Globus pallidus (tissue), 1 donor: ENCODE results near the gene PLEKHH2.
"Not testable (repeated sequence)": the region's sequence is repeated elsewhere in the genome, so short reads cannot be mapped to it uniquely, and the experiment has no call there.

Experiments used
- DNase-seq: peaks from one replicate; pipeline ENCODE4 v3.0.0-alpha.2; 2015; ENCODE audit warnings: low spot score

PLEKHH2 gene

GRCh38 chr2:43637030-43637803 lies at the start of gene PLEKHH2:
Gene PLEKHH2, plus strand, starts transcription at chr2:43637260. Its CDS starts 7,414 bp downstream, at chr2:43644674.
- DNase-seq = peak; percentile 80

DNA sequence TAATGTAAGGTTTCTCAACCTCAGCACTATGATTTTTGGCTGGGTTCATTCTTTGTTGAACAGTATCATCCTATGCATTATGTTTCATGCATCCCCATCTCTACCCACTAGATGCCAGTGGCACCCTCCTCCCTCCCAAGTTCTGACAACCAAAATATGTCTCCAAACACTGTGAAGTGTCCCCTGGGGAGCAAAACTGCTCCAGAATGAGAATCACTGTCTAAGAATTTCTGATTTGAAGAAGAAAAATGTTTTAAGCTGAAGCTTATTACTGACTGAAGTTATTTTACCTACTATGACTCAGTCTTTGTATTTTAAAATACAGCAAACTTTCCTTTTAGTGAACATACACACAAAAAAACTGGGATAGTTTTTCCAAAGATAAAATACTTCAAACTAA lies 44.6 kb upstream of the PLEKHH2 start:
- no peak for DNase-seq

- DNase-seq = no peak
These were observed 43.8 kb upstream of the PLEKHH2 start for GRCh38 chr2:43593254-43593653.

DNA sequence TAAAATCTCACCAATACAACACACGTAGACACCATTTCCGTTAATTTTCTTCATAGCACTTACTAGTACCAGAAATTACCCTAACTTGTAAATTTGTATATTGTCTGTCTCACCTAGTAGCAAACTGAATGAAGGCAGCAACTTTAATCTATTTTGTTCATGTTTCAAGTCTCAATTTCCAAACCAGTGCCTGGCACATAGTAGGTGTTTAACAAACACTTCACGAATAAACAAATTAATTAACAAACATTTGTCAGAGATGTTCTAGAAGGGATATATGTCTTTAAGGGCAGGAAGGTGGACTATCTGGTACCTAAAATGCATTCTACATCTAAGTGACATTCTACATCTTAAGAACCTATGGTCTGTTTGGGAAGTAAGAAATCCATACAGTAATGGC lies 42.2 kb upstream of the PLEKHH2 start:
- DNase-seq = no peak

DNA sequence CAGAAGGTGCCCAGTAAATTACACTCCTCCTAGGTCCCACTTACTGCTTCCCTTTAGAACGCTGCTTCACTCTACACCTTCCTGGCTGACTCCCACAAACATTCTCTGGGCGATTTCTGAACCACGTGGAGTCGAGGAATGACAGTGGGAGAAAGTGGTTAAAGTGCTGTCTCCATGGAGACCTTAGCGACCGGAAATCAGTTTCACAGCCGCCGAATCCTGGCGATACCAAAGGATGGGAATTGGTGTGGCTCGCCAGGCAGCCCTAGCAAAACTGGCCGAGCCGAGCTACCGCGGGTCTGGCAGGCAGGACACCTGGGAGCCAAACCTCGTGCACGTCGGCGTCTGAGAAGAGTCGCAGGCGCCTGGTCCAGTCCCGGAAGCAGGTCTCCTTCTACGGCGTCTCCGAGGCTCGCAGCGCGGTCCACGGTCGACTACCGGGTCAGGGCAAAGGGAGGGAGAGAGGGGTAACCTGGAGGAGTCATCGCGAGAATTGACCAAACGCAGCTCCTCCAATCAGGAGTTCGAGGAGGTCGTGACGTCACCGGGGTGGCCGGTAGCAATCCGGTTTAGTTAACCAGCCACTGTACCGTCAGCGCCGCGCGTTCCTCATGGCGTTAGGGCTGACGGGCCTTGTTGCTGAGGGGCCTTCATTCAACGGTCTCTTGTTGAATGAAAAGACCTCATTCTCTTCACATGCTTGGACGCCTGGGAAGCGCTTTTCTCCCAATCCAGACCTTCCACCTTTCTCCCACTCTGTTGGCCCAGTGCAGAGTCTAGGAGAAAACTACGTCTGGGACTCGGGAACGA lies 41.3 kb upstream of the PLEKHH2 start, which contains the start of gene THADA:
THADA (minus strand) TSS at position 436 of the 810 bp plus-strand sequence. CDS start 3,646 bp downstream, outside the sequence.
- peak; percentile 98 for DNase-seq

DNA sequence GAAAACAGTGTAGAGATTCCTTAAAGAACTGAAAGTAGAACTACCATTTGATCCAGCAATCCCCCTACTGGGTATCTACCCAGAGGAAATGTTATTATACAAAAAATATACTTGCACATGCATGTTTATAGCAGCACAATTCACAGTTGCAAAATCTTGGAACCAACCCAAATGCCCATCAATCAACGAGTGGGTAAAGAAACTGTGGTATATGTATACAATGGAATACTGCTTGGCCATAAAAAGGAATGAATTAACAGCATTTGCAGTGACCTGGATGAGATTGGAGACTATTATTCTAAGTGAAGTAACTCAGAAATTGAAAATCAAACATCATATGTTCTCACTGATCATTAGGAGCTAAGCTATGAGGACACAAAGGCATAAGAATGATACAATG lies 36.5 kb upstream of the PLEKHH2 start:
- DNase-seq = not testable (repeated sequence)

GRCh38 chr2:43604674-43605073 lies 32.4 kb upstream of the PLEKHH2 start:
- DNase-seq = no peak

DNA sequence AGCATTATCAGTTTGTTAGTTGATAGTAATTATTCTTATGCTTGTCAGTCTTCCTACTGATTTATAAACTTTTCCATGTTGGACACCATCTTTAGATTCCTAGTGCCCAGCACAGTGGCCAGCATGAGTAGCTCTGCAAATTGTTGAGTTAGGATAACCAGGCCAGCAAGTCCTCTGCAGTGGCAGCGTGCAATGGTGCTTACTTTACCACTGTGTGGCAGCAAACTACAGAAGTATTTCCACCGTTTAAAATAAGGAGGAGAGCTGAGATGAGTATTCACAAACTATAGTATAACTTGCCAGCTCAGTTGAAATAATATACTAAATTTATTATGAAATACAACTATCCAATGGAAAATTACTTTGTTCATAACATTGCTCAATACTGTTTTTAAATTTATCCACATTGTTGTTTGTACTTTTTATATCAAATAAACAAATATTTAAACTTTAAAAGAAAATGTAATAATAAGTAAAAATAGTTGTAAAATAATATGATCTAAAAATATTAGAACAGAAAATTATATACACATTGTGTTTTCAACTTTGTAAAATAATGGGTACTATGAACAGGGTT lies 31.9 kb upstream of the PLEKHH2 start:
- DNase-seq = peak; percentile 24

DNA sequence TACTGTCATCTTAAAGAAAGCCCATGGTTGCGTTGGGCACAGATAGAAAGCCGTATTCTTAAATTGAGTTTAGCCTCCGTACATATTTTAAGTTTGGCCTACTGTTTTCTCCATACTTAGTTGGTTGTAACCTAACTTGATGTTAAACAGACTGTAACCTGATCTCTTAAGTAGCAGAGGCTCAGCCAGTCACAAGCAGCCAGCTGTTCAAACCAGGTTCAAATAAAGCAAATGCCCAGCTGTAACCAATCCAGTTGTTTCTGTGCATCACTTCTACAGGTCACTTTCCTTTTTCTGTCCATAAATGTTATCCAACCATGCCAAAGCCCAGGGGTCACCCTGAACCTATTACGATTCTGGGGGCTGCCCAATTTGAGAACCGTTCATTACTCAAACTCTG lies 31.2 kb upstream of the PLEKHH2 start:
- DNase-seq = no peak

- peak; percentile 50 for DNase-seq
These were observed 27.7 kb upstream of the PLEKHH2 start for GRCh38 chr2:43609290-43609918.

- no peak for DNase-seq
These were observed 26.7 kb upstream of the PLEKHH2 start for GRCh38 chr2:43610361-43610760.

DNA sequence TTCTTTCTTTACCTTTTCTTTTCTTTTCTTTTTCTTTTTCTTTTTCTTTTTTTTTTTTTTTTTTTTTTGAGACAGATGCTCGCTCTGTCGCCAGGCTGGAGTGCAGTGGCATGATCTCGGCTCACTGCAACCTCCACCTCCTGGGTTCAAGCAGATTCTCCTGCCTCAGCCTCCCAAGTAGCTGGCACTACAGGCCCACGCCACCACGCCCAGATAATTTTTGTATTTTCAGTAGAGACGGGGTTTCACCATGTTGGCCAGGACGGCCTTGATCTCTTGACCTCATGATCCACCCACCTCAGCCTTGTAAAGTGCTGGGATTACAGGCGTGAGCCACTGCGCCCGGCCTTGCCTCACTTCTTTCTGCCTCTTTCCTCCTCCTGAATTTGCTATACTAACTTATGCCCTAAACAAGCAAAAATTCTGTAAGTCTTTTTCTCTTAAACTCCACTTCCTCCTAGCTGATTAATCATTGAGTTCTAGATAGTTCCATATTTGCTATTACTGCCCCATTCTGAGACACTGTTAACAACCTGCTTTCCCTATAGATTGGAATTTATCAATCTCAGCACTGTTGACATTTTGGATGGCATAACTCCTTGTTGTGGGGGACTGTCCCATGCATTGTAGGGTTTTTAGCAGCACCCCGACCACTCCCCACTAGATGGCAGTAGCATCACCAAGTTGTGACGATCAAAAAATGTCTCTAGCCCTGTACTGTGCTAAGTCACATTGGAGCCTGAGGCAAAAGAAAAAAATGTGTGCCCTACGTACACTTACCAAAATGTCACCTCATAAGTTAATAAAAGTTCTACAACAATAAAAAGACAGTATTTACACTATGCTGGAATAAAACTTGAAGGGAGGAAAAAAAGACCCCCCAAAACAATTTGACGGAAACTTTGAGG lies 24.8 kb upstream of the PLEKHH2 start:
- DNase-seq = peak; percentile 71

GRCh38 chr2:43612944-43613343 lies 24.1 kb upstream of the PLEKHH2 start:
- no peak for DNase-seq

GRCh38 chr2:43616967-43617680 lies 19.9 kb upstream of the PLEKHH2 start:
- DNase-seq = no peak

DNA sequence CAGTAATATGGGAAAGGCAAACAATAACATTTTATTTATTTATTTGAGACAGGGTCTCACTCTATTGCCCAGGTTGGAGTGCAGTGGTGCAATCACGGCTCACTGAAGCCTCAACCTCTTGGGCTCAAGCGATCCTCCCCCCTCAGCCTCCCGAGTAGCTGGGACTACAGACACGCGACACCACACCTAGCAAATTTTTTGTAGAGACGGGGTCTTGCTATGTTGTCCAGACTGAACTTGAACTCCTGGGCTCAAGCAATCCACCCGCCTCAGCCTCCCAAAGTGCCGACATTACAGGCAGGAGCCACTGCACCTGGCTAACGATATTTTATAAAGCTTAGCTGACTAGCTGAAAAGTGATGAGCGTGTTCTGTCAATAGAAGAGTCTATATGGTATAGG lies 17.5 kb upstream of the PLEKHH2 start:
- no peak for DNase-seq

GRCh38 chr2:43622931-43623451 lies 14.1 kb upstream of the PLEKHH2 start:
- peak; percentile 11 for DNase-seq

DNA sequence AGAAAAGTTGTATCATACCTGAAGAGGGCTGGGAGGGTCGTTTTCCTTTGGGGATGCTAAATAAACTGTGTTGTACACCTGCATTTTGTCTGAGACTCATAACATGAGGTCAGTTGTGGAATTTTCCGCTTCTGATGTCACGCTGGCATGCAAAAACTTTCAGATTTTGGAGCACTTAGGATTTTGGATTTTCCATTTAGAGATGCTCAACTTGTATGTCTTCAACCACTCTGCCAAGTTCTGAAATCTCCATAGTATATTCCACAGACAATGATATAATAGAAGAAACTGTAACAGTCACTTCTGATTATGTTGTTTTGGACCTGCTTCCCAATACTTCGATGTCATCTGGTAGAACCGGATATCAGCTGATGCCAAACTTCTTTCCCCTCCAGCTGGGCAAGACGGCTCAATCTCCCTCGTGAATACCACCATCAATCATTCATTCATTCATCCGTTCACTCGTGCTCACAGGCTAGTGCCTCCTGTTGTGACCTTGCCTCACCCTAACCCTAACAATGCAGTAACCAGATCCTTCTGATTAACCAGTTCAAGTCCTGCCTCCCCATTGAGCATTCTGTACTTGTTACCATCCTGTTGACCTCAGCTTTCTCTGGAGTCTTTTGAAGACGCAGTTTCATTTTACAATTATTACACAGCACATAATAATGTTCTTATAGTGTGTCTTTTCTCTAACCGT lies 5.3 kb upstream of the PLEKHH2 start:
- no peak for DNase-seq

- peak; percentile 37 for DNase-seq
These were observed 2.3 kb upstream of the PLEKHH2 start for GRCh38 chr2:43634604-43635306.

GRCh38 chr2:43636153-43636552 lies 907 bp upstream of the PLEKHH2 start:
- not testable (repeated sequence) for DNase-seq
